ENCODE results near the gene IGF1R. TPM values are rescaled to one million over a fixed set of nuclear protein-coding genes. Genes with fewer than 3 reads are reported as not detected.

IGF1R gene
- total and polyA plus RNA-seq, 2 of the 8 experiments (the other 6 are each of a cell fraction or from before 2014, with no cell fraction given) = 32.9 to 109 TPM

GRCh38 chr15:98894312-98894711 lies 246.0 kb downstream of the IGF1R start (continued):
- no peak for TF ChIP-seq CHD7 (IDR thresholded peaks at IDR 0.05; ENCODE audit: insufficient replicate concordance, low read length)
- no peak for TF ChIP-seq SUZ12 (IDR thresholded peaks at IDR 0.05; ENCODE audit: low read length)
- TF ChIP-seq TEAD4 (IDR thresholded peaks at IDR 0.05; ENCODE audit: low read depth, low read length) = no peak
- TF ChIP-seq RBBP5 (IDR thresholded peaks at IDR 0.05; ENCODE audit: borderline replicate concordance, low read depth, low read length) = no peak
